CD4-positive, alpha-beta memory T cell (primary cell): ENCODE results near the gene RNF182. TPM values are rescaled to one million over a fixed set of nuclear protein-coding genes. Genes with fewer than 3 reads are reported as not detected.

Experiments used
- CTCF ChIA-PET: fragments of 350-600 bp; sonication (Branson Sonifier 250); formaldehyde crosslinking; loops from one replicate; lab custom pipeline; 2021; ENCODE audit warnings: inconsistent platforms; ENCODE audit not compliant: partially characterized antibody; lab: Charles Lee
- POLR2A ChIA-PET: fragments of 350-600 bp; sonication (Branson Sonifier 250); formaldehyde crosslinking; loops from one replicate; lab custom pipeline; 2021; ENCODE audit not compliant: partially characterized antibody; lab: Charles Lee
- DNase-seq, 5 donors: peaks; one replicate each; pipeline versions ENCODE4 v3.0.0 to v3.0.0-alpha.2; 2020 to 2022; ENCODE audit warnings: mixed read lengths in 1 of 5
- H3K27ac ChIP-seq: one replicate; pipeline ENCODE4 v1.7.0; 2013; ENCODE audit warnings: low read depth, low read length
- H3K27me3 ChIP-seq: 2 replicates; pipeline ENCODE4 v1.7.0; 2013; ENCODE audit warnings: mild to moderate bottlenecking, low read length, moderate library complexity; ENCODE audit not compliant: insufficient read depth
- H3K36me3 ChIP-seq: 2 replicates; pipeline ENCODE4 v1.7.0; 2013; ENCODE audit warnings: mild to moderate bottlenecking, low read length, moderate library complexity; ENCODE audit not compliant: insufficient read depth
- H3K4me1 ChIP-seq: 2 replicates; pipeline ENCODE4 v1.7.0; 2013; ENCODE audit warnings: mild to moderate bottlenecking, low read length, moderate library complexity; ENCODE audit not compliant: insufficient read depth
- H3K4me3 ChIP-seq, 2 donors: one replicate each; pipeline ENCODE4 v1.7.0; 2013; ENCODE audit warnings: low read length in 2 of 2, mild to moderate bottlenecking in 1 of 2
- H3K9me3 ChIP-seq, 2 donors: one replicate each; pipeline ENCODE4 v1.7.0; 2013; ENCODE audit warnings: low read length in 2 of 2, control low read depth in 1 of 2; ENCODE audit not compliant: control insufficient read depth in 1 of 2
- H3K27ac Mint-ChIP-seq, 7 donors: one replicate each; pipeline ENCODE4 v1.8.0; 2020 to 2021; ENCODE audit warnings: mixed read lengths in 7 of 7, mild to moderate bottlenecking in 6 of 7, inconsistent platforms in 3 of 7, moderate library complexity in 3 of 7
- H3K27me3 Mint-ChIP-seq, 2 donors: one replicate each; pipeline ENCODE4 v1.8.0; 2020 to 2021; ENCODE audit warnings: mixed read lengths in 2 of 2
- H3K36me3 Mint-ChIP-seq, 2 donors: one replicate each; pipeline ENCODE4 v1.8.0; 2020 to 2021; ENCODE audit warnings: mixed read lengths in 2 of 2, inconsistent platforms in 1 of 2, mild to moderate bottlenecking in 1 of 2
- H3K4me1 Mint-ChIP-seq, 4 donors: one replicate each; pipeline ENCODE4 v1.8.0; 2020 to 2021; ENCODE audit warnings: mixed read lengths in 4 of 4, mild to moderate bottlenecking in 1 of 4
- H3K4me3 Mint-ChIP-seq, 8 donors: one replicate each; pipeline ENCODE4 v1.8.0; 2020 to 2021; ENCODE audit warnings: mixed read lengths in 8 of 8, mild to moderate bottlenecking in 7 of 8, moderate library complexity in 6 of 8, inconsistent platforms in 3 of 8
- H3K9me3 Mint-ChIP-seq, 8 donors: one replicate each; pipeline ENCODE4 v1.8.0; 2020 to 2021; ENCODE audit warnings: mixed read lengths in 8 of 8, mild to moderate bottlenecking in 5 of 8, inconsistent platforms in 3 of 8, moderate library complexity in 1 of 8
- intact Hi-C: fragments of 100-400 bp; cut with micrococcal nuclease; formaldehyde crosslinking; loops from one replicate; pipeline ENCODE4 v1.15.1; 2023
- polyA plus RNA-seq, 2 donors: library from polyadenylated mRNA; unstranded; fragments of 300-500 nt; fragmentation: Illumina TruSeq; gene quantifications; one replicate each; pipeline ENCODE4 v1.2.3, GENCODE V29; 2021
- total RNA-seq, 2 experiments: library from RNA; stranded (reverse); gene quantifications; one replicate each; pipeline ENCODE4 v1.2.3, GENCODE V29; 2021

The RNF182 gene
- total and polyA plus RNA-seq, 4 experiments from 2014 or later = not detected

GRCh38 chr6:14020551-14020950, 95.8 kb downstream of the RNF182 start:
- no peak overlapping the region for H3K4me3 Mint-ChIP-seq
- no peaks in the 10 kb centered on the region for H3K9me3 Mint-ChIP-seq
- intact Hi-C loops = no loop called here
- POLR2A ChIA-PET = no interaction called here
- CTCF ChIA-PET = interaction anchor here (0.6 kb wide), 1 partner anchor 32 kb away, joined by 5 read pairs; no protein-coding TSS in a partner anchor
- Histone ChIP-seq H3K4me1 (no peaks in the 10 kb centered on the region), H3K27ac (no peak overlapping the region), H3K36me3 (no peaks in the 10 kb centered on the region), H3K4me3 (no peak overlapping the region), H3K27me3 (no peaks in the 10 kb centered on the region), H3K9me3 (no peaks in the 10 kb centered on the region)
- no peaks in the 10 kb centered on the region for H3K4me1 Mint-ChIP-seq
- H3K36me3 Mint-ChIP-seq = no peaks in the 10 kb centered on the region
- H3K27me3 Mint-ChIP-seq = peaks cover 2 to 13% of the 10 kb centered on the region in 2 donors
- H3K27ac Mint-ChIP-seq = no peak overlapping the region
- DNase-seq = no peak

- H3K4me3 ChIP-seq = no peak overlapping the region
- ChIA-PET POLR2A (no interaction called here), CTCF (no interaction called here)
- no peaks in the 10 kb centered on the region for H3K4me1 ChIP-seq
- H3K36me3 ChIP-seq = no peaks in the 10 kb centered on the region
- Mint-ChIP-seq H3K27me3 (peaks cover 3 to 17% of the 10 kb centered on the region in 2 donors), H3K27ac (no peak overlapping the region), H3K4me1 (no peaks in the 10 kb centered on the region), H3K36me3 (no peaks in the 10 kb centered on the region), H3K4me3 (no peak overlapping the region), H3K9me3 (no peaks in the 10 kb centered on the region)
- DNase-seq = no peak
- no peaks in the 10 kb centered on the region for H3K9me3 ChIP-seq
- intact Hi-C loops = no loop called here
- no peaks in the 10 kb centered on the region for H3K27me3 ChIP-seq
- H3K27ac ChIP-seq = no peak overlapping the region
Measured at GRCh38 chr6:14021449-14021848, 96.7 kb downstream of the RNF182 start.

GRCh38 chr6:14022673-14023072, 97.9 kb downstream of the RNF182 start:
- Histone ChIP-seq H3K4me1 (no peaks in the 10 kb centered on the region), H3K27me3 (no peaks in the 10 kb centered on the region), H3K9me3 (no peaks in the 10 kb centered on the region), H3K4me3 (no peak overlapping the region), H3K27ac (no peak overlapping the region), H3K36me3 (no peaks in the 10 kb centered on the region)
- intact Hi-C loops = no loop called here
- Mint-ChIP-seq H3K4me1 (no peaks in the 10 kb centered on the region), H3K27me3 (peaks cover 3 to 22% of the 10 kb centered on the region in 2 donors), H3K4me3 (no peak overlapping the region), H3K36me3 (no peaks in the 10 kb centered on the region), H3K27ac (no peak overlapping the region), H3K9me3 (no peaks in the 10 kb centered on the region)
- ChIA-PET POLR2A (no interaction called here), CTCF (no interaction called here)
- DNase-seq = no peak

- Mint-ChIP-seq H3K27ac (no peak overlapping the region), H3K36me3 (no peaks in the 10 kb centered on the region), H3K27me3 (peaks cover 6 to 27% of the 10 kb centered on the region in 2 donors), H3K9me3 (no peaks in the 10 kb centered on the region), H3K4me3 (no peak overlapping the region), H3K4me1 (no peaks in the 10 kb centered on the region)
- Histone ChIP-seq H3K4me3 (no peak overlapping the region), H3K27ac (no peak overlapping the region), H3K27me3 (no peaks in the 10 kb centered on the region), H3K36me3 (no peaks in the 10 kb centered on the region), H3K4me1 (no peaks in the 10 kb centered on the region), H3K9me3 (no peaks in the 10 kb centered on the region)
- ChIA-PET CTCF (interaction anchor here (1.4 kb wide), 1 partner anchor 43 kb away, joined by 4 read pairs; no protein-coding TSS in a partner anchor), POLR2A (no interaction called here)
- no peak for DNase-seq
- intact Hi-C loops = no loop called here
Measured at GRCh38 chr6:14023855-14024254, 99.1 kb downstream of the RNF182 start.

- intact Hi-C loops = no loop called here
- H3K4me3 ChIP-seq = no peak overlapping the region
- no peaks in the 10 kb centered on the region for H3K27me3 ChIP-seq
- Mint-ChIP-seq H3K27ac (no peak overlapping the region), H3K4me3 (no peak overlapping the region), H3K27me3 (peaks cover 7 to 33% of the 10 kb centered on the region in 2 donors), H3K9me3 (no peaks in the 10 kb centered on the region), H3K36me3 (no peaks in the 10 kb centered on the region), H3K4me1 (no peaks in the 10 kb centered on the region)
- POLR2A ChIA-PET = no interaction called here
- H3K36me3 ChIP-seq = no peaks in the 10 kb centered on the region
- H3K9me3 ChIP-seq = no peaks in the 10 kb centered on the region
- H3K4me1 ChIP-seq = no peaks in the 10 kb centered on the region
- no peak for DNase-seq
- CTCF ChIA-PET = interaction anchor here (1.4 kb wide), 1 partner anchor 41 kb away, joined by 4 read pairs; no protein-coding TSS in a partner anchor
- no peak overlapping the region for H3K27ac ChIP-seq
Measured at GRCh38 chr6:14025160-14025559, 100.4 kb downstream of the RNF182 start.

GRCh38 chr6:14026831-14027539, 102.2 kb downstream of the RNF182 start:
- Histone ChIP-seq H3K4me3 (no peak overlapping the region), H3K9me3 (no peaks in the 10 kb centered on the region), H3K36me3 (no peaks in the 10 kb centered on the region), H3K4me1 (no peaks in the 10 kb centered on the region), H3K27ac (no peak overlapping the region), H3K27me3 (no peaks in the 10 kb centered on the region)
- Mint-ChIP-seq H3K27ac (no peak overlapping the region), H3K4me3 (no peak overlapping the region), H3K9me3 (no peaks in the 10 kb centered on the region), H3K27me3 (peaks cover 10 to 37% of the 10 kb centered on the region in 2 donors), H3K36me3 (no peaks in the 10 kb centered on the region), H3K4me1 (no peaks in the 10 kb centered on the region)
- ChIA-PET POLR2A (no interaction called here), CTCF (interaction anchor here (0.9 kb wide), 1 partner anchor 9 kb away, joined by 3 read pairs; no protein-coding TSS in a partner anchor)
- no peak for DNase-seq
- intact Hi-C loops = no loop called here

GRCh38 chr6:14028631-14029030, 103.9 kb downstream of the RNF182 start:
- Histone ChIP-seq H3K9me3 (no peaks in the 10 kb centered on the region), H3K4me3 (no peak overlapping the region), H3K27ac (no peak overlapping the region), H3K4me1 (no peaks in the 10 kb centered on the region), H3K27me3 (no peaks in the 10 kb centered on the region), H3K36me3 (no peaks in the 10 kb centered on the region)
- Mint-ChIP-seq H3K9me3 (no peaks in the 10 kb centered on the region), H3K4me1 (no peaks in the 10 kb centered on the region), H3K36me3 (no peaks in the 10 kb centered on the region), H3K27me3 (peaks cover 11 to 33% of the 10 kb centered on the region in 2 donors), H3K4me3 (no peak overlapping the region), H3K27ac (no peak overlapping the region)
- intact Hi-C loops = no loop called here
- POLR2A ChIA-PET = no interaction called here
- CTCF ChIA-PET = interaction anchor here (0.8 kb wide), 1 partner anchor 16 kb away, joined by 3 read pairs; no protein-coding TSS in a partner anchor
- no peak for DNase-seq
